Caco-2 (cell line): Measurements from ENCODE around the gene CARD18. TPM values are rescaled to one million over a fixed set of nuclear protein-coding genes. Genes with fewer than 3 reads are reported as not detected.

Experiments
- BruUV-seq: library from RNA; stranded (reverse); fragments of 400-500 nt; replicated peaks from 2 replicates; lab custom pipeline; 2021; lab: Mats Ljungman, UMichigan
- CTCF ChIA-PET: fragments of 300-600 bp; sonication (Branson Sonifier 250); formaldehyde crosslinking; loops from one replicate; lab custom pipeline; 2022; ENCODE audit warnings: antibody characterized with exemption; lab: Charles Lee
- POLR2A ChIA-PET: fragments of 300-600 bp; sonication (Branson Sonifier 250); formaldehyde crosslinking; loops from one replicate; lab custom pipeline; 2022; ENCODE audit warnings: antibody characterized with exemption; lab: Charles Lee
- DNase-seq, 2 experiments: peaks; one replicate each; pipeline versions ENCODE4 v3.0.0 to v3.0.0-alpha.2; 2020 to 2022
- H3K27me3 ChIP-seq: replicated peaks from 2 replicates; pipeline ENCODE4 v1.6.0; 2011; ENCODE audit warnings: low read length; ENCODE audit not compliant: control insufficient read depth, insufficient read depth
- H3K36me3 ChIP-seq: 2 replicates; pipeline ENCODE4 v1.5.1; 2011; ENCODE audit warnings: low read length; ENCODE audit not compliant: control insufficient read depth, insufficient read depth
- H3K4me1 ChIP-seq: fragments of 250-450 bp; sonication (Bioruptor Pico); 2 replicates; pipeline ENCODE4 v1.5.1; 2020; ENCODE audit warnings: mild to moderate bottlenecking
- H3K4me3 ChIP-seq: 2 replicates; pipeline ENCODE4 v1.5.1; 2011; ENCODE audit warnings: low read depth, mild to moderate bottlenecking, control low read depth, low read length
- H3K9me3 ChIP-seq: fragments of 250-450 bp; sonication (Bioruptor Pico); 2 replicates; pipeline ENCODE4 v1.5.1; 2020; ENCODE audit warnings: mild to moderate bottlenecking, moderate library complexity
- H3K27ac Mint-ChIP-seq: one replicate; pipeline ENCODE4 v1.8.0; 2022; ENCODE audit warnings: mixed read lengths; ENCODE audit not compliant: unreplicated experiment
- H3K27me3 Mint-ChIP-seq: one replicate; pipeline ENCODE4 v1.8.0; 2022; ENCODE audit warnings: mixed read lengths; ENCODE audit not compliant: insufficient read depth, unreplicated experiment
- H3K36me3 Mint-ChIP-seq: one replicate; pipeline ENCODE4 v1.8.0; 2022; ENCODE audit warnings: mild to moderate bottlenecking, mixed read lengths; ENCODE audit not compliant: insufficient read depth, unreplicated experiment
- H3K4me1 Mint-ChIP-seq: one replicate; pipeline ENCODE4 v1.8.0; 2022; ENCODE audit warnings: low read depth, mixed read lengths; ENCODE audit not compliant: unreplicated experiment
- H3K4me3 Mint-ChIP-seq: one replicate; pipeline ENCODE4 v1.8.0; 2022; ENCODE audit warnings: mild to moderate bottlenecking, moderate library complexity, mixed read lengths; ENCODE audit not compliant: unreplicated experiment
- H3K9me3 Mint-ChIP-seq: one replicate; pipeline ENCODE4 v1.8.0; 2022; ENCODE audit warnings: mixed read lengths; ENCODE audit not compliant: unreplicated experiment
- intact Hi-C: fragments of 100-400 bp; cut with micrococcal nuclease; formaldehyde crosslinking; loops from one replicate; pipeline ENCODE4 v1.10.0; 2022; ENCODE audit not compliant: unreplicated experiment
- total RNA-seq: library from RNA; stranded (reverse); gene quantifications from 2 replicates; pipeline ENCODE4 v1.2.3, GENCODE V29; 2022
- TF ChIP-seq, protein P1 (sequence below), 2 experiments: fragments of 200-600 bp in 1 of 2; IDR thresholded peaks; 1 replicate in 1 of 2; 2 replicates in 1 of 2; pipeline versions ENCODE4 v1.5.1 to v1.8.0; 2011 to 2022; ENCODE audit warnings: antibody characterized with exemption in 1 of 2, control low read depth in 1 of 2, inconsistent platforms in 1 of 2, low read depth in 1 of 2, low read length in 1 of 2, mild to moderate bottlenecking in 1 of 2, moderate library complexity in 1 of 2; ENCODE audit not compliant: insufficient read depth in 1 of 2, severe bottlenecking in 1 of 2, unreplicated experiment in 1 of 2

CARD18 gene
- total RNA-seq, 1 experiment from 2014 or later, result not detected

DNA sequence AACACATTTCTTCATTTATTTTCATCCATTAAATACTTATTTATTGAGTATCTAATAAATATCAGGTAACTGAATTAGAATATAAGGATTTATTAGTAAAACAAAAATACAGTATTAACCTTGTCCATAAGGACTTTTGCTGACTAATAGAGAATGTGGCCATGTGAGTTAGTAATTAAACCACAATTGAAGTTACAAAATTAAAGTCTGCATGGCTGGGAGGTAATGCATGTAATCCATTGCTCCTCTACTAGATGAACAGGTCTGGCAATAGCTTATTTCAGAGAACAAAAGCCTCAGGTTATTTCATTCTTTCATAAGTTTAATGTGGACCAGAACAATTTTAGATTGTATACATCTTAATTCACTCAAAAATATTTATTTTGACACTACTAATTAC is 9.9 kb upstream of the CARD18 start:
- no peaks in the 10 kb centered on the region for H3K36me3 ChIP-seq
- Mint-ChIP-seq H3K4me3 (no peak overlapping the region), H3K27ac (no peak overlapping the region), H3K27me3 (no peaks in the 10 kb centered on the region), H3K9me3 (no peaks in the 10 kb centered on the region), H3K4me1 (peaks cover 12% of the 10 kb centered on the region), H3K36me3 (no peaks in the 10 kb centered on the region)
- no peak for DNase-seq
- POLR2A ChIA-PET, result no interaction called here
- TF ChIP-seq, protein P1, sequence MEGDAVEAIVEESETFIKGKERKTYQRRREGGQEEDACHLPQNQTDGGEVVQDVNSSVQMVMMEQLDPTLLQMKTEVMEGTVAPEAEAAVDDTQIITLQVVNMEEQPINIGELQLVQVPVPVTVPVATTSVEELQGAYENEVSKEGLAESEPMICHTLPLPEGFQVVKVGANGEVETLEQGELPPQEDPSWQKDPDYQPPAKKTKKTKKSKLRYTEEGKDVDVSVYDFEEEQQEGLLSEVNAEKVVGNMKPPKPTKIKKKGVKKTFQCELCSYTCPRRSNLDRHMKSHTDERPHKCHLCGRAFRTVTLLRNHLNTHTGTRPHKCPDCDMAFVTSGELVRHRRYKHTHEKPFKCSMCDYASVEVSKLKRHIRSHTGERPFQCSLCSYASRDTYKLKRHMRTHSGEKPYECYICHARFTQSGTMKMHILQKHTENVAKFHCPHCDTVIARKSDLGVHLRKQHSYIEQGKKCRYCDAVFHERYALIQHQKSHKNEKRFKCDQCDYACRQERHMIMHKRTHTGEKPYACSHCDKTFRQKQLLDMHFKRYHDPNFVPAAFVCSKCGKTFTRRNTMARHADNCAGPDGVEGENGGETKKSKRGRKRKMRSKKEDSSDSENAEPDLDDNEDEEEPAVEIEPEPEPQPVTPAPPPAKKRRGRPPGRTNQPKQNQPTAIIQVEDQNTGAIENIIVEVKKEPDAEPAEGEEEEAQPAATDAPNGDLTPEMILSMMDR (IDR thresholded peaks at IDR 0.05; ENCODE audit: insufficient read depth in 1 of 2, low read depth in 1 of 2, low read length in 1 of 2, severe bottlenecking in 1 of 2, unreplicated experiment in 1 of 2), result no peak
- H3K9me3 ChIP-seq, result no peaks in the 10 kb centered on the region
- H3K4me3 ChIP-seq, result no peak overlapping the region
- no TSS peak for BruUV-seq
- no peaks in the 10 kb centered on the region for H3K27me3 ChIP-seq
- CTCF ChIA-PET, result no interaction called here
- H3K4me1 ChIP-seq, result peaks cover 12% of the 10 kb centered on the region
- intact Hi-C loops, result no loop called here

DNA sequence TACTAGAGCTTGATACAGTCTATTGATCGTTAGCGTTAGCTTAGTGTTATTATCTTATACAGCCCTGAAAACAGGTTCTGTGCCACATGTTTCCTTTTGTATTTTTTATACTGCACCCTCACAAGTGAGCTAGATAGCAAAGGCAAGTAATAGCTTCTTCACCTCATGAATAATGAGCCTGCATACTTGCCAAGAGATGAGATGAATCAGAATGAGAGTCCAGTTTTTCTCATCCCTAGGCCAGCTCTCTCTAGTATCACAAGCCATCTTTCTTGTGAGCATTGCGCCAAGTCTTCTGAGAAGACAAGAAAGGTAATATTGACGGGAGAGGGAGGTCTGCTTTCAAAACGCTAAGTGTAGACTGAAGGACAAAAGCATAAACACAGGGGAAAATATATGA is 8.7 kb upstream of the CARD18 start:
- Mint-ChIP-seq H3K4me3 (no peak overlapping the region), H3K36me3 (no peaks in the 10 kb centered on the region), H3K4me1 (peaks cover 12% of the 10 kb centered on the region), H3K27me3 (no peaks in the 10 kb centered on the region), H3K9me3 (no peaks in the 10 kb centered on the region), H3K27ac (no peak overlapping the region)
- no peak overlapping the region for H3K4me3 ChIP-seq
- peaks cover 12% of the 10 kb centered on the region for H3K4me1 ChIP-seq
- ChIA-PET POLR2A (no interaction called here), CTCF (no interaction called here)
- H3K9me3 ChIP-seq, result no peaks in the 10 kb centered on the region
- BruUV-seq, result no TSS peak
- intact Hi-C loops, result no loop called here
- TF ChIP-seq, protein P1 (IDR thresholded peaks at IDR 0.05; ENCODE audit: insufficient read depth in 1 of 2, low read depth in 1 of 2, low read length in 1 of 2, severe bottlenecking in 1 of 2, unreplicated experiment in 1 of 2), result no peak
- no peak for DNase-seq
- H3K36me3 ChIP-seq, result no peaks in the 10 kb centered on the region
- H3K27me3 ChIP-seq, result no peaks in the 10 kb centered on the region

DNA sequence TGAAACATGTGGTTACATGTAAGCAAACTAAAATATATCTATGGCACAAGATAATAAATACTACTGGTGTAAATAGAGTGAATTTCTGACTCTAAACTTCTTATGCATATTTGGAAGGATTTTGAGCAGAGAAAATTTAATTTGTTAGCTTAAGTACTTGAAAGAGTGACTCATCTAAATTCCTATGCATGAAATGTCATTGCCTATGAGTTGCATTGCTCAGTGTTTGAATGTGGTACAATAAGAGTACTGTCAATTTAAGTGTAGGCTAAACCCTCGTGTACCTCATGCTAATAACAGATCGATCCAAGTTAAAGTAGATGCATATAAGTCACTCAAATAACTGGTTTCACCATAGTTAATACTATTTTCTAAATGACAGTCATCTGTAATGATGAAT is 5.3 kb upstream of the CARD18 start:
- H3K36me3 Mint-ChIP-seq, result no peaks in the 10 kb centered on the region
- H3K4me3 ChIP-seq, result no peak overlapping the region

More for the DNA sequence above, 5.3 kb upstream of the CARD18 start:
- TF ChIP-seq, protein P1 (IDR thresholded peaks at IDR 0.05; ENCODE audit: insufficient read depth in 1 of 2, low read depth in 1 of 2, low read length in 1 of 2, severe bottlenecking in 1 of 2, unreplicated experiment in 1 of 2), result no peak
- Histone ChIP-seq H3K36me3 (no peaks in the 10 kb centered on the region), H3K27me3 (no peaks in the 10 kb centered on the region), H3K4me1 (peaks cover 12% of the 10 kb centered on the region), H3K9me3 (no peaks in the 10 kb centered on the region)
- Mint-ChIP-seq H3K4me3 (no peak overlapping the region), H3K27me3 (no peaks in the 10 kb centered on the region), H3K9me3 (no peaks in the 10 kb centered on the region), H3K4me1 (peaks cover 12% of the 10 kb centered on the region), H3K27ac (no peak overlapping the region)
- intact Hi-C loops, result no loop called here
- no peak for DNase-seq
- POLR2A ChIA-PET, result no interaction called here
- CTCF ChIA-PET, result no interaction called here
- no TSS peak for BruUV-seq
